CD14-positive monocyte (primary cell): ENCODE data around the gene FAM117B. TPM values are rescaled to one million over a fixed set of nuclear protein-coding genes. Genes with fewer than 3 reads are reported as not detected.

Experiments
- DNase-seq, 3 donors: peaks; one replicate each; pipeline ENCODE4 v3.0.0-alpha.2; 2011 to 2022
- H2AFZ ChIP-seq: 2 replicates; pipeline ENCODE4 v1.6.0; 2012; ENCODE audit warnings: mild to moderate bottlenecking, low read depth, low read length, inconsistent platforms; ENCODE audit not compliant: insufficient read depth, poor library complexity, severe bottlenecking
- H3K27ac ChIP-seq, 2 donors: 1 replicate in 1 of 2; 2 replicates in 1 of 2; pipeline ENCODE4 v1.5.1; 2012 to 2013; ENCODE audit warnings: low read length in 2 of 2, control low read depth in 1 of 2, inconsistent platforms in 1 of 2, low read depth in 1 of 2, mild to moderate bottlenecking in 1 of 2
- H3K27me3 ChIP-seq, 2 donors: one replicate each; pipeline versions ENCODE4 v1.6.0 to v1.6.1; 2011 to 2013; ENCODE audit warnings: low read length in 2 of 2; ENCODE audit not compliant: control insufficient read depth in 2 of 2, insufficient read depth in 2 of 2
- H3K36me3 ChIP-seq, 2 donors: replicated peaks in 1 of 2; 1 replicate in 1 of 2; 2 replicates in 1 of 2; pipeline versions ENCODE4 v1.5.1 to v1.6.1; 2012 to 2013; ENCODE audit warnings: low read length in 2 of 2, control low read depth in 1 of 2, inconsistent platforms in 1 of 2, mild to moderate bottlenecking in 1 of 2; ENCODE audit not compliant: insufficient read depth in 2 of 2, control insufficient read depth in 1 of 2
- H3K4me1 ChIP-seq, 2 donors: 1 replicate in 1 of 2; 2 replicates in 1 of 2; pipeline versions ENCODE4 v1.5.1 to v1.6.1; 2012 to 2013; ENCODE audit warnings: low read length in 2 of 2, control low read depth in 1 of 2, inconsistent platforms in 1 of 2, mild to moderate bottlenecking in 1 of 2, moderate library complexity in 1 of 2; ENCODE audit not compliant: insufficient read depth in 2 of 2, control insufficient read depth in 1 of 2
- H3K4me2 ChIP-seq: replicated peaks from 2 replicates; pipeline ENCODE3; 2012; ENCODE audit warnings: low read length, moderate library complexity, mild to moderate bottlenecking; ENCODE audit not compliant: poor library complexity, severe bottlenecking; ENCODE audit errors: extremely low read depth
- H3K4me3 ChIP-seq, 3 experiments: fragments of 200-600 bp in 1 of 3; sonication (generic) in 1 of 3; replicated peaks in 1 of 3; 1 replicate in 2 of 3; 2 replicates in 1 of 3; pipeline ENCODE4 v1.5.1; 2011 to 2013; ENCODE audit warnings: low read length in 3 of 3, mild to moderate bottlenecking in 3 of 3, control low read depth in 2 of 3, low read depth in 2 of 3, inconsistent platforms in 1 of 3, moderate library complexity in 1 of 3
- H3K79me2 ChIP-seq: 2 replicates; pipeline ENCODE4 v1.6.0; 2012; ENCODE audit warnings: mild to moderate bottlenecking, control low read depth, inconsistent platforms, low read length, moderate library complexity; ENCODE audit not compliant: insufficient read depth
- H3K9ac ChIP-seq: 2 replicates; pipeline ENCODE4 v1.6.0; 2017; ENCODE audit warnings: low read length, mild to moderate bottlenecking; ENCODE audit not compliant: insufficient read depth, poor library complexity, severe bottlenecking
- H3K9me3 ChIP-seq, 2 donors: replicated peaks in 1 of 2; 1 replicate in 1 of 2; 2 replicates in 1 of 2; pipeline versions ENCODE4 v1.5.1 to v1.6.1; 2012 to 2013; ENCODE audit warnings: low read length in 2 of 2, control low read depth in 1 of 2; ENCODE audit not compliant: control insufficient read depth in 1 of 2, insufficient read depth in 1 of 2
- H4K20me1 ChIP-seq: 2 replicates; pipeline ENCODE4 v1.6.0; 2012; ENCODE audit warnings: mild to moderate bottlenecking, low read length, control low read depth, moderate library complexity; ENCODE audit not compliant: insufficient read depth
- H3K27ac Mint-ChIP-seq, 7 donors: one replicate each; pipeline ENCODE4 v1.8.0; 2020; ENCODE audit warnings: mild to moderate bottlenecking in 7 of 7, mixed read lengths in 7 of 7, moderate library complexity in 6 of 7, inconsistent platforms in 2 of 7
- H3K27me3 Mint-ChIP-seq, 3 donors: one replicate each; pipeline ENCODE4 v1.8.0; 2021 to 2022; ENCODE audit warnings: low read depth in 3 of 3, mild to moderate bottlenecking in 3 of 3, mixed read lengths in 3 of 3, moderate library complexity in 3 of 3, inconsistent platforms in 1 of 3
- H3K36me3 Mint-ChIP-seq, 2 donors: one replicate each; pipeline ENCODE4 v1.8.0; 2020; ENCODE audit warnings: mixed read lengths in 2 of 2, inconsistent platforms in 1 of 2, mild to moderate bottlenecking in 1 of 2
- H3K4me1 Mint-ChIP-seq: one replicate; pipeline ENCODE4 v1.8.0; 2020; ENCODE audit warnings: mild to moderate bottlenecking, mixed read lengths
- H3K4me3 Mint-ChIP-seq, 2 donors: one replicate each; pipeline ENCODE4 v1.8.0; 2020; ENCODE audit warnings: mild to moderate bottlenecking in 2 of 2, mixed read lengths in 2 of 2, moderate library complexity in 1 of 2
- H3K9me3 Mint-ChIP-seq, 7 donors: one replicate each; pipeline ENCODE4 v1.8.0; 2020 to 2022; ENCODE audit warnings: mixed read lengths in 7 of 7, mild to moderate bottlenecking in 6 of 7, moderate library complexity in 6 of 7, inconsistent platforms in 2 of 7
- CTCF ChIP-seq: fragments of 200-600 bp; IDR thresholded peaks from one replicate; pipeline ENCODE4 v1.8.0; 2022; ENCODE audit warnings: antibody characterized with exemption, mild to moderate bottlenecking
- WGBS: methylation state at CpG from one replicate; pipeline ENCODE4 v1.1.5; 2013; ENCODE audit warnings: missing lambda C conversion rate; ENCODE audit not compliant: insufficient coverage; 5-methylcytosine and 5-hydroxymethylcytosine counted together
- intact Hi-C, 2 donors: fragments of 100-400 bp; cut with micrococcal nuclease; formaldehyde crosslinking; loops; one replicate each; pipeline versions ENCODE4 v1.15.0 to v1.15.1; 2023
- polyA plus RNA-seq, 3 donors: library from polyadenylated mRNA; depleted of rRNA in 1 of 3; unstranded in 2 of 3; stranded (reverse) in 1 of 3; fragments of 300-500 nt in 2 of 3; fragments of >200 nt in 1 of 3; fragmentation: Illumina TruSeq in 2 of 3; gene quantifications; 1 replicate in 2 of 3; 2 replicates in 1 of 3; pipeline ENCODE4 v1.2.3, GENCODE V29; 2012 to 2021

The FAM117B gene
- polyA plus RNA-seq, 3 donors, result 4.6 to 5.5 (median 4.6) TPM

- H3K27ac Mint-ChIP-seq, result peak overlapping the region in 2 of 7 donors; percentile 23 to 48
- H3K9me3 Mint-ChIP-seq, result no peaks in the 10 kb centered on the region
- Histone ChIP-seq H3K79me2 (peaks cover 5% of the 10 kb centered on the region), H2AFZ (no peak overlapping the region), H3K4me3 (no peak overlapping the region), H3K4me1 (no peaks in the 10 kb centered on the region), H3K4me2 (no peak overlapping the region), H3K36me3 (peaks cover 3 to 20% of the 10 kb centered on the region in 2 donors), H3K27me3 (no peaks in the 10 kb centered on the region), H3K9ac (no peak overlapping the region), H4K20me1 (peaks cover 59% of the 10 kb centered on the region), H3K27ac (no peak overlapping the region), H3K9me3 (no peaks in the 10 kb centered on the region)
- no peak overlapping the region for H3K4me3 Mint-ChIP-seq
- H3K36me3 Mint-ChIP-seq, result peaks cover 19 to 31% of the 10 kb centered on the region in 2 donors
- WGBS, result 100% methylated on average over 2 of the region's 4 CpGs
- peaks cover 7% of the 10 kb centered on the region for H3K4me1 Mint-ChIP-seq
- intact Hi-C loops, result no loop called here
- H3K27me3 Mint-ChIP-seq, result no peaks in the 10 kb centered on the region
- no peak for TF ChIP-seq CTCF
- DNase-seq, result no peak
Measured at GRCh38 chr2:202700075-202700901, 65.5 kb downstream of the FAM117B start.

GRCh38 chr2:202703091-202703490 lies 68.3 kb downstream of the FAM117B start:
- peaks cover 5 to 13% of the 10 kb centered on the region in 2 donors for H3K36me3 Mint-ChIP-seq
- no peak overlapping the region for H3K27ac Mint-ChIP-seq
- H3K4me1 ChIP-seq, result no peaks in the 10 kb centered on the region
- no peak overlapping the region for H3K4me3 Mint-ChIP-seq
- peak overlapping the region in 1 of 2 donors; percentile 32 for H3K27ac ChIP-seq
- no peak for TF ChIP-seq CTCF
- no peak overlapping the region for H3K9ac ChIP-seq
- H3K36me3 ChIP-seq, result no peaks in the 10 kb centered on the region
- no CpG with 5 or more reads among the region's 1 CpG for WGBS
- no peaks in the 10 kb centered on the region for H3K27me3 ChIP-seq
- no peak overlapping the region for H2AFZ ChIP-seq
- no peak overlapping the region for H3K4me3 ChIP-seq
- H3K9me3 ChIP-seq, result no peaks in the 10 kb centered on the region
- H3K4me2 ChIP-seq, result no peak overlapping the region
- H3K79me2 ChIP-seq, result peaks cover 5% of the 10 kb centered on the region
- no peaks in the 10 kb centered on the region for H3K9me3 Mint-ChIP-seq
- no peak for DNase-seq
- H3K4me1 Mint-ChIP-seq, result peaks cover 11% of the 10 kb centered on the region
- H4K20me1 ChIP-seq, result peaks cover 78% of the 10 kb centered on the region
- no peaks in the 10 kb centered on the region for H3K27me3 Mint-ChIP-seq
- intact Hi-C loops, result no loop called here
